OCI-M1 (cell line): Measurements from ENCODE around the gene GFRA1.

ENCODE experiments used
- DNase-seq: peaks from one replicate; lab custom pipeline; 2025; lab: John Stamatoyannopoulos, UW

Gene GFRA1

DNA sequence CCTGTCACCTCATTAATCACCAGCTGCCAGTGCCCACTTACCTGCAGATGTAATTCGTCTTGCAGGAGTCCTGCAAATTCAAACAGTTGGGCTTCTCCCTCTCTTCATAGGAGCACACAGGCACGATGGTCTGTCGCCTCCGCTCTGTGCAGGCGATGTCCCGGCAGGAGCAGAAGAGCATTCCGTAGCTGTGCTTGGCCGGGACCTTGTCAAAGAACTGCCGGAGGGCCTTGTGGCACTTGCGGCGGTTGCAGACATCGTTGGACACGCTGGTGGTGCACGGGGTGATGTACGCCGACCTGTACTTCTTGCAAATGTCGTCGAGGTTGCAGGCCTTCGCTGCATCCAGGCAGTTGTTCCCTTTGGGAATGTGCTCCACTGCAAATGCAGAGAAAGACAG lies 147.8 kb downstream of the GFRA1 start:
- no peak for DNase-seq

DNA sequence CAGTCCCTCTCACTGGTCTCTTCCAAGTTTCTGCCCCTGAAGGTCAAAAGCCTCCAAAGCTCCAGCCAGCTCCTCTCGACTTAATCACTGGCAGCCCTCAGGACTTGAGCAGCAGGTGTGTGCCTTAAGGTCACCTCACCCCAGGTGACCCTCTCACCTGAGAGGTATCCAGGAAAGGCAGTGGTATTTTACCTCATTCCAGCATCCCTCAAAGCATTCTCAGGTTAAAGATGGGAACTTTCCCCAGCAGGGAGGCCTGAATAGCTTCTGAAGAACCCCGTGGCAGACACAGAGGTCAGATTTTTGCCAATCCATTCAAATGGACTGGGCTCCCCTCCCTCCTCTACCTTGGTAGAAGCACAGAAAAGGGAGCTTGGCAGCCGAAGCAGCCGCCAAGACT lies 148.2 kb downstream of the GFRA1 start:
- DNase-seq = no peak

GRCh38 chr10:116122664-116123063 lies 150.3 kb downstream of the GFRA1 start:
- no peak for DNase-seq

DNA sequence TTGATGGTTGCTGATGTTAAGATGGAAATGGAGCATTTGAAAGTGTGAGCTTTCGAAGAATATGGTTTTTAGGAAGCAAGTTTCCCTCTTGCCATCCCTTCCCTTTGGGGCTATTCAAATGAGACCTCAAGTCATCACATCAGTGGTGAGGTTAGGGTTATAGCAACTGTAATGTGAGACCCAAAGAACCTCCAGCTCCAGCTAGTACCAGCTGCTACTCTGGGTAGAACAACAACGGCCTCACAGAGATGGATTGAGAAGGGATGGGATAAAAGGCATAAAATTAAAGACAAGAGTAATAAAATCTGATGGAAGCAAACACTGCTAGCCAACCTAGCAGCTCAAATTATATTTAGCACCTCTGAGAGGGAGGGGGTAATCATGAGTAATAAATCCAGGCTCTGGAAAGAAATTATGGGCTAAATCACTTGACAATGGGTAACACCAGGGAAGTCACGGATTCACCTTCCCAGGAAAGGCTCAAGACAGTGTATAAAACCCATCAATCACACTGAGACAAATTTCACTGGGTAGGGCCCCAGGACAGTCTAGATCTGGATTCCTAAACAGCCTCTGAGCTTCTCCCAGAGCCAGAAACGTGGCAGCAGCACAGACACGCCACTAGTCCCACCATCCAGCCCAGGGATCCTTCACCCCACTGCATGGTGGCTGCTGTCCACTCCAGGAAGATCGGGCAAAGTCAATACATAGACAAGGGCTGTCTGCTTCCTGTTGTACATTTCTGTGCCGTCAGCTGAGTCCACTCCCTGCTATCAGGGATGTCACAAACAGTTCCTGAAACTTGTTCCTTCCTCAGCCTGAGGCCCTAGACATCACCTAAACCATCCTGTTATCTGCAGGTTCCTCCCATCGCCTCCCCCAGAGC lies 151.1 kb downstream of the GFRA1 start:
- peak; percentile 15 for DNase-seq

DNA sequence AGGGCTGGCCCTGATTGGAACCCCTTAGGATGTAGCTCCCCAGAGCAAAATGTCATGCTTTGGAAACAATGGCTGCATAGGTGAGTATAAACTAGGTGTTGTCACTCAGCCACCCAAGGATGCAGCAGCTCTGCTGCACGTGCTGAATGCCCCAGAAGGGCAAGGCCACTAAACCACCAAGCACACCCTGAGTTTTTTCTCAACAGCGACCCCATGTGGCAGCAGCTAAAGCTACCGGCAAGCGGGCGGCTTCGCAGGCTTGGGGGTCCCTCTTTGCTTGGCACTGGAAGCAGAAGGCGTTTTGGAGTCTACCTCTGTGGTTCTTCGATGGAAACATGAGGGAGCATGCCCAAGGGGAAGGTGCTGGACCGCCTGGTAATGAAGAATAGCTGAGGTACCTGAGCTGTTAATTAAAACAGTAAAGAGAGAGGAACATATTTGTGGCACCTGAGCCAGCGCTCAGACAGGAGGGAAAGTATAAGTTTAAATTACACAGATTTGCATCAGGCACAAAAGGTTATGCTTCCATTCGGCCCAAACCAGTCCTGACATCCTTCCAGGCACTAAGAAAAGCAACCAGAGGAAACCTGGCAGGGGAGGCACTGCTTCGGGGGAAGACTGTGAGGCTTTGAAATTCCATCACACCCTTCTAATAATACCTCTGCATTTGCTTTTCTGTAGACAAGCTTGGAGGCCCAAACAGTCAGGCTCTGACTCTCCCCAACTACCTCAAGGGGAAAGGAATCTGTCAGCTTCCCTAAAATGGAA lies 152.1 kb downstream of the GFRA1 start:
- no peak for DNase-seq

GRCh38 chr10:116118847-116119246 lies 154.2 kb downstream of the GFRA1 start:
- no peak for DNase-seq

- DNase-seq = no peak
These were observed 157.2 kb downstream of the GFRA1 start for GRCh38 chr10:116115797-116116196.

DNA sequence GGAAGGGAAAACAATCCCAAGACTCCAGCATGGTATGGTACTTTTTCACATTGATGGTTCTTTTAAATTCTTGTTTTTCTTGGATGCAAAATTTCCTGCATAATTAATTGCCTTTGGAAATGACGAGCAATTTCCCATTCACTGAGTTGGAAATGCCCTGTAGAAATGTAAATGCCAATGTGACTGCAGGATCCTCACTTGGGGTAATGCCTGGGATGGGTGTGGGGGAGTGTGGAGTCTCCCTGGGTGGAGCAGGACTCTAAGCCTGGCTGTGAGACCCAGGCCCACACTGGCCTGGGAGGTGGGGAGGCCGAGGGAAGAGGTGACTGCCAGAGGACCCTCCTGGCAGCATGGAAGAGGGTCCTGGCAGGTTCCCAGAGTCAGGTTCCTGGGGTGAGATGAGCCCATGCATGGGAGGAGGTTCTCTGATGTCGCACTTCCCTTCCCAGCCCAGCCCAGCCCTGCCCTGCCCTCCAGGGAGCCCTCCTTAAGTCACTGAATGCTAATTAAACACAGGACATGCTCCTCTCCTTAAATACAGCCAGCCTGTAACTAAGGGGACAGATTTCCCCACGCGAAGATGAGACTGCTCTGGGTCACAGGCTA lies 157.9 kb downstream of the GFRA1 start:
- DNase-seq = no peak

DNA sequence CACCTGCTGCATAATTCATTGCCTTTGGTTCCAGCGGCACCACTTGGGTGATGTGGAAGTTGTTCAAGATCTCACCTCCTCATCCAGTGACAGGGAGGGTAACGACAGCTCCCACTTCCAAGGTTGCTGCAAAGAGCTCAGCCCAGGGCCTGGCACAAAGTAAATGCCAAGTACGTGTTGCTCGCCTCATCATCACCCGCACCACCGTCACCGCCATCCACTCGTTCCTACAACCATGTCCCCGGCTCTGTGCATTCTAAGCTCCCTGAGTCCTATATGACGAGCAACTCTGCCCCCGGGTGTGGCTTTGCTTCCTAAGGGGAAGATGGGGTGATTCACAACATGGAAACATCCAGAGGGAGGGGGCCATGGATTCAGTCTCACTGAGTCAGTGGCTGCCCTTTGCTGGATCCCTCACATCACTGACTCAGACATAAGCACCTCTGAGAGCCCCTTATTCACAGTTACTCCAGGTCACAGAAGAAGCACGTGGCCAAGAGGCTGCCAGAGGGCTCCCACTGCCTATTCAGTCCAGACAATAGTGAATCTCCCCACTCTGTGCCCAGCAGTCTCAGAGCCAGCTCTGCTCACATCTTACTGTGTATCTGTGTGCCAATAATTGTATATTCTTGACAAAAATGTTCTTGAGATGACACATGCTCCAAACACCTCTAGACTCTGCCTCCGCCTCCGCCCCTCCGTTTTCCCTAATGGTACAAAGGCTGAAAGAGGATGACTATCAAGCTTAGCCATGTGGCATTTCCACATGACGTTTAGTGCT lies 159.1 kb downstream of the GFRA1 start:
- DNase-seq = no peak

GRCh38 chr10:116112232-116113231 lies 160.5 kb downstream of the GFRA1 start:
- DNase-seq = no peak

DNA sequence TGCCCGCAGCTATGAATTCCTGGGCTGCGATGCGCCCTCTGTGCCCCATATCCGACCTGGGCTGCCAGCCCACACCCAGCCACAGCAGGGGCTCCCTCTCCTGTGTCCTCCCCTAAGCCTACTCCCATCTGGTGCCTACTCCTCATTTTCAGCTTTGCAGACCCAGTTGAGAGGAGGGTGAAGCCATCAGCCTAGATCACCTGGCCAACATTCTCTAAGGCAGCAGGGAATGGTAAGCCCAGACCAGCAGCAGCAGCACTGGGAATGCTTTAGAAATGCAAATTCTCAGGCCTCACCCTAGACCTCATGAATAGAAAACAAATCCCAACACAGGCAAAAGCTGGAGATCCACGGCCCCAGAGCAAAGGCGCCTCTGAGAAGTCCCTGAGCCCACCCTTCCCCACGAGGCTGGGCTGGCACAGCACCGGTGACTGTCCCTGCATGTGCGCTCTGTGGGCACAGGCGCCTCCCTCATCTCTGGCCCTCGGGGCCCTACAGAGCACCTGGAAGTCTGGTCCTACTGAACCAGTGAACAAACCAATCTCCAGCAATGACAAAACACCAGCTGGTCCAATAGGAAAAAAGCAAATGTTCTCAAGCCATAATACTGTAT lies 161.4 kb downstream of the GFRA1 start:
- DNase-seq = no peak

GRCh38 chr10:116110736-116111135 lies 162.3 kb downstream of the GFRA1 start:
- no peak for DNase-seq

DNA sequence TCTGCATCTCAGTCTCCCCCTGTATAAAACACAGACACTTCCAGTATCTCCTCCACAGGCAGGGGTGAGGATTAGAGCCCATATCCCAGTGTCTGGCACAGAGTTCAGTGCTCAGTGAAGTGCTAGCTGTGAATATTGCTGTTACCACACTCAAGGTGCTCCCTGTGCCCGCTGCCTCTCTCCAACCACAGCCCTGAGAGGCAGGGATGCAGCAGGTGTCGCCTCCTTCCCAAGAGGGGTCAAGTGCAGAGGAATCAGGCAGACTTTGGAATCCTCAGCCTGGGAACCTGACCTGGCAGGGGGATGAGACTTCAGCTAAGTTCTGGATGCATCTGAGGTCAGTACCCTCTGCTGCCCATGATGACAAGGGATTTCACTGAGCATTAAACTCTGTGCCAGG lies 163.1 kb downstream of the GFRA1 start:
- no peak for DNase-seq

DNA sequence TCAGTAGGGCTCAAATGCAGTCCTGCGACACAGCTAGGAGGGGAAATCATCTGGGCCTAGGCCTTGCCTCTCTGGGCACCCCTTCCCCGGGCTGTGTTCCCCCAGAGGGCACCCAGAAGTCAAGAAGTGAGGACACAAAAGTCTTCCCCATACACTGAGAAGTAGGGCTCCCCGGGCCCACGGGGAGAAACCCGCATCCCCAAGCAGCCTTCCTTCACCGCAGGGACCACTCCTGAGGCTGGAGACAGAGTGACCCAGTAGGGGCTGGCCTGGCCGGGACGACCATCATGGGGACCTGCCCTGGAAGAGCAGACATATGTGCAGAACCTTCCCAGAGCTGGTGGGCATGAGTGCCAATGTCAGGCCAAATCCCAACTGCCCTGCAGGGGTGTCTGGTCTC lies 163.5 kb downstream of the GFRA1 start:
- DNase-seq = no peak

- DNase-seq = no peak
These were observed 164.9 kb downstream of the GFRA1 start for GRCh38 chr10:116108095-116108494.

- DNase-seq = no peak
These were observed 166.4 kb downstream of the GFRA1 start for GRCh38 chr10:116106611-116107010.

GRCh38 chr10:116105264-116105663 lies 167.7 kb downstream of the GFRA1 start:
- no peak for DNase-seq

GRCh38 chr10:116104210-116104932 lies 168.6 kb downstream of the GFRA1 start:
- no peak for DNase-seq

DNA sequence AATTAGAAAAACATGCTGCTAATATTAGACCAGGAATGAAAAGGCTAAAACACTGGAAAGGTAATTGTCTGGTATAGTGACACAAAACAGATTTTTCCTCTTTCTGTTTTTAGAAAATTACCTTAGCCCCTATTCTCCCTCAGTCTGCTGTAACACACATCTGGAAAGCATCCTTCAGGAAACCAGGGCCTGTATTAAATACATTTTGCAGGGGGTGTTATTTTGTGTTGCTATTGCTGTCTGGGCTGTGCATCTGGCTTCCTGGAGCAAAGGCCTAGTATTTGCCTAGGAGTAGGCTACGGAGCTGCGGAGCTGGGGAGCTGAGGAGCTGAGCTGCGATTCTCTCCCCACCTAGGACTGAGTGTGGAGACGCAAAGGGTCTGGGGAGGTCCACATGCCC lies 169.3 kb downstream of the GFRA1 start:
- no peak for DNase-seq
